HepG2 (cell line): ENCODE data around the gene SMIM1. TPM values are rescaled to one million over a fixed set of nuclear protein-coding genes. Genes with fewer than 3 reads are reported as not detected.

ENCODE experiments used
- ATAC-seq: fragments of 200-7000 bp; cut with Tn5 transposase; 3 replicates; pipeline ENCODE4 v1.9.1; 2020; ENCODE audit warnings: mild to moderate bottlenecking, moderate library complexity
- BruUV-seq: library from RNA; stranded (reverse); fragments of 400-500 nt; replicated peaks from 2 replicates; lab custom pipeline; 2021; lab: Mats Ljungman, UMichigan
- CTCF ChIA-PET: fragments of 300-600 bp; formaldehyde crosslinking; extraction: SDS; loops from one replicate; lab custom pipeline; 2021; ENCODE audit warnings: low total read pairs, inconsistent platforms, low intra/inter-chr PET ratio; lab: Yijun Ruan, JAX
- POLR2A ChIA-PET: fragments of 350-600 bp; sonication (Branson Sonifier 250); formaldehyde crosslinking; loops from one replicate; lab custom pipeline; 2020; ENCODE audit warnings: antibody characterized with exemption, inconsistent platforms; lab: Yijun Ruan, JAX
- DNase-seq: peaks from one replicate; pipeline ENCODE4 v3.0.0-alpha.2; 2015; ENCODE audit warnings: low spot score
- FAIRE-seq: peaks from 3 replicates; lab custom pipeline; 2011; peaks lifted over from hg19 to GRCh38; lab: Jason Lieb, UNC
- H2AFZ ChIP-seq: one replicate; pipeline ENCODE4 v1.6.1; 2011; ENCODE audit warnings: low read length, inconsistent platforms
- H3K27ac ChIP-seq: fragments of 300-600 bp; 3 replicates; pipeline ENCODE4 v1.8.0; 2011; ENCODE audit warnings: mixed run types, mild to moderate bottlenecking, mixed read lengths, low read length, inconsistent platforms; ENCODE audit not compliant: insufficient read depth; ENCODE audit errors: extremely low read length
- H3K27me3 ChIP-seq, 2 experiments: fragments of 200-600 bp in 1 of 2; 2 replicates in 1 of 2; 3 replicates in 1 of 2; pipeline versions ENCODE4 v1.6.0 to v1.8.0; 2011; ENCODE audit warnings: low read length in 2 of 2, mild to moderate bottlenecking in 2 of 2, moderate library complexity in 2 of 2, inconsistent platforms in 1 of 2; ENCODE audit not compliant: insufficient read depth in 2 of 2, control insufficient read depth in 1 of 2
- H3K36me3 ChIP-seq, 2 experiments: fragments of 200-600 bp in 1 of 2; replicated peaks in 1 of 2; 2 replicates in 1 of 2; 3 replicates in 1 of 2; pipeline versions ENCODE4 v1.5.1 to v1.8.0; 2011; ENCODE audit warnings: low read length in 2 of 2, inconsistent platforms in 1 of 2; ENCODE audit not compliant: insufficient read depth in 2 of 2, control insufficient read depth in 1 of 2
- H3K4me1 ChIP-seq: 2 replicates; pipeline ENCODE4 v1.5.1; 2012; ENCODE audit warnings: low read length, inconsistent platforms; ENCODE audit not compliant: insufficient read depth
- H3K4me2 ChIP-seq: 2 replicates; pipeline ENCODE4 v1.6.0; 2011; ENCODE audit warnings: low read depth, low read length, inconsistent platforms
- H3K4me3 ChIP-seq, 3 experiments: fragments of 200-600 bp in 1 of 3; sonication (generic), shearing (Covaris generic) in 1 of 3; replicated peaks in 1 of 3; 2 replicates each; pipeline ENCODE4 v1.5.1; 2011 to 2016; ENCODE audit warnings: low read length in 3 of 3, inconsistent platforms in 2 of 3, low read depth in 2 of 3, mild to moderate bottlenecking in 2 of 3, control low read depth in 1 of 3, mixed read lengths in 1 of 3; ENCODE audit not compliant: insufficient read depth in 1 of 3
- H3K79me2 ChIP-seq: one replicate; pipeline ENCODE4 v1.6.1; 2011; ENCODE audit warnings: low read length, inconsistent platforms; ENCODE audit not compliant: insufficient read depth
- H3K9ac ChIP-seq: 2 replicates; pipeline ENCODE4 v1.6.0; 2011; ENCODE audit warnings: mild to moderate bottlenecking, low read depth, low read length, inconsistent platforms; ENCODE audit not compliant: insufficient read depth
- H3K9me3 ChIP-seq: 2 replicates; pipeline ENCODE4 v1.5.1; 2012; ENCODE audit warnings: mild to moderate bottlenecking, low read length
- H4K20me1 ChIP-seq: 2 replicates; pipeline ENCODE4 v1.6.0; 2011; ENCODE audit warnings: inconsistent platforms, mild to moderate bottlenecking, low read length, moderate library complexity; ENCODE audit not compliant: insufficient read depth
- CEBPG ChIP-seq: IDR thresholded peaks from 2 replicates; pipeline ENCODE4 v1.6.1; 2016
- KLF15 ChIP-seq: sonication (generic); formaldehyde crosslinking; IDR thresholded peaks from 2 replicates; pipeline ENCODE4 v1.8.1; 2023; ENCODE audit warnings: borderline replicate concordance, mild to moderate bottlenecking, inconsistent platforms, missing genetic modification reagents, mixed read lengths
- MBNL3 ChIP-seq: fragments of 250-450 bp; sonication (Bioruptor Pico); conservative IDR thresholded peaks from 2 replicates; pipeline ENCODE4 v1.8.0; 2022; ENCODE audit warnings: mild to moderate bottlenecking, inconsistent platforms
- SATB2 ChIP-seq: sonication (generic); formaldehyde crosslinking; IDR thresholded peaks from 2 replicates; pipeline ENCODE4 v1.5.0; 2020; ENCODE audit warnings: missing genetic modification reagents
- STAT5B ChIP-seq: sonication (generic); formaldehyde crosslinking; IDR thresholded peaks from 2 replicates; pipeline ENCODE4 v1.4.0; 2020; ENCODE audit warnings: missing genetic modification reagents
- ZNF263 ChIP-seq: sonication (generic); formaldehyde crosslinking; IDR thresholded peaks from 2 replicates; pipeline ENCODE4 v1.4.0; 2020; ENCODE audit warnings: missing genetic modification reagents
- ZNF407 ChIP-seq: sonication (generic); formaldehyde crosslinking; IDR thresholded peaks from one replicate; pipeline ENCODE4 v1.5.1; 2020; ENCODE audit warnings: mild to moderate bottlenecking, missing genetic modification reagents; ENCODE audit errors: not compliant biosample characterization
- ZSCAN21 ChIP-seq: sonication (generic); formaldehyde crosslinking; IDR thresholded peaks from 2 replicates; pipeline ENCODE4 v1.8.0; 2022; ENCODE audit warnings: mild to moderate bottlenecking, missing genetic modification reagents, moderate library complexity, borderline replicate concordance
- WGBS: methylation state at CpG from one replicate; pipeline ENCODE4 v1.1.6; 2017; ENCODE audit warnings: low lambda C conversion rate; 5-methylcytosine and 5-hydroxymethylcytosine counted together
- in situ Hi-C: cut with HindIII; loops from 2 replicates; pipeline ENCODE4 v1.10.0; 2017; ENCODE audit warnings: low pct_unique_long_range_greater_than_20kb; ENCODE audit not compliant: extremely low pct_ligation_motif_present
- intact Hi-C: fragments of 100-400 bp; cut with micrococcal nuclease; formaldehyde crosslinking; loops from one replicate; pipeline ENCODE4 v1.10.0; 2022; ENCODE audit not compliant: unreplicated experiment
- polyA plus RNA-seq, 8 experiments: library from polyadenylated mRNA; depleted of rRNA in 3 of 8; stranded (reverse) in 7 of 8; unstranded in 1 of 8; fragments of >200 nt; fragmentation: Illumina TruSeq in 4 of 8; extraction: Trizol in 4 of 8; gene quantifications; 2 replicates each; pipeline versions ENCODE4 v1.2.1 to v1.2.3, GENCODE V29; 2011 to 2016; ENCODE audit warnings: low read depth in 4 of 8, missing spikeins in 1 of 8, mixed read lengths in 1 of 8; ENCODE audit not compliant: insufficient read depth in 1 of 8
- total RNA-seq, 5 experiments: library from RNA; depleted of rRNA; stranded (reverse); fragments of >200 nt; fragmentation: Illumina TruSeq; extraction: Trizol; gene quantifications; 2 replicates each; pipeline ENCODE4 v1.2.3, GENCODE V29; 2016; ENCODE audit warnings: low read depth in 1 of 5

Gene SMIM1
- total and polyA plus RNA-seq, 2 of the 13 experiments (the other 11 are each of a cell fraction or from before 2014, with no cell fraction given) = 12.4 to 56.3 TPM

GRCh38 chr1:3763351-3764125 is 9.0 kb upstream of the SMIM1 start:
- H3K4me2 ChIP-seq = no peak overlapping the region
- ATAC-seq (peak; percentile 28), FAIRE-seq (no peak), DNase-seq (no peak)
- TF ChIP-seq STAT5B (no peak), KLF15 (CRISPR knock-in tag) (no peak), SATB2 (CRISPR knock-in tag) (no peak), MBNL3 (CRISPR knock-in tag) (no peak), ZNF407 (CRISPR knock-in tag) (no peak), CEBPG (CRISPR knock-in tag) (no peak), ZSCAN21 (CRISPR knock-in tag) (no peak), ZNF263 (CRISPR knock-in tag) (0 out of 2 replicates have a peak, but pooled peaks have one; percentile 46)
- ChIA-PET POLR2A (no interaction called here), CTCF (no interaction called here)
- no TSS peak for BruUV-seq
- H3K9me3 ChIP-seq = no peaks in the 10 kb centered on the region
- H3K4me1 ChIP-seq = peaks cover 19% of the 10 kb centered on the region
- H3K36me3 ChIP-seq = no peaks in the 10 kb centered on the region
- no peaks in the 10 kb centered on the region for H3K79me2 ChIP-seq
- H4K20me1 ChIP-seq = no peaks in the 10 kb centered on the region
- no peak overlapping the region for H2AFZ ChIP-seq
- H3K9ac ChIP-seq = no peak overlapping the region
- WGBS = 49% methylated on average over 14 of the region's 31 CpGs
- peaks cover 7 to 67% of the 10 kb centered on the region in 2 experiments; a peak in 4 of 5 replicates for H3K27me3 ChIP-seq
- no peak overlapping the region for H3K4me3 ChIP-seq
- in situ Hi-C loops = no loop called here
- no peak overlapping the region for H3K27ac ChIP-seq
- intact Hi-C loops = no loop called here
